RPMI7951 (cell line): ENCODE measurements around the gene SH3TC1. TPM values are rescaled to one million over a fixed set of nuclear protein-coding genes. Genes with fewer than 3 reads are reported as not detected.
A peak's percentile ranks its signal among the peaks of the same experiment; 100 is the strongest.

Experiments used
- DNase-seq: peaks from one replicate; pipeline ENCODE4 v3.0.0-alpha.2; 2012; ENCODE audit warnings: low read depth
- total RNA-seq: library from RNA; depleted of rRNA; stranded (reverse); fragments of >200 nt; shearing (Covaris generic); gene quantifications from 2 replicates; pipeline ENCODE4 v1.2.3, GENCODE V29; 2014; rRNA removed

The SH3TC1 gene
- 6.6 and 8.9 TPM in 2 replicates for total RNA-seq

GRCh38 chr4:8198906-8199593 is at the start of gene SH3TC1:
TSS of gene SH3TC1 (plus strand) at chr4:8199290. CDS start at chr4:8205195, 5,905 bp downstream.
- DNase-seq = peak; percentile 95

- no peak for DNase-seq
These were observed 49.4 kb upstream of the SH3TC1 start for GRCh38 chr4:8149664-8150063.

- no peak for DNase-seq
These were observed 48.7 kb upstream of the SH3TC1 start for GRCh38 chr4:8150152-8151090.

GRCh38 chr4:8151165-8151650 is 47.9 kb upstream of the SH3TC1 start:
- DNase-seq = no peak

GRCh38 chr4:8152090-8152864 is 46.8 kb upstream of the SH3TC1 start:
- DNase-seq = no peak

GRCh38 chr4:8152865-8153257 is 46.2 kb upstream of the SH3TC1 start:
- peak; percentile 14 for DNase-seq

- DNase-seq = no peak
These were observed 45.6 kb upstream of the SH3TC1 start for GRCh38 chr4:8153441-8153840.

- no peak for DNase-seq
These were observed 44.0 kb upstream of the SH3TC1 start for GRCh38 chr4:8155048-8155447.

GRCh38 chr4:8155660-8156421 is 43.2 kb upstream of the SH3TC1 start:
- DNase-seq = no peak

- DNase-seq = no peak
These were observed 42.5 kb upstream of the SH3TC1 start for GRCh38 chr4:8156617-8157016.

GRCh38 chr4:8157496-8157895 is 41.6 kb upstream of the SH3TC1 start:
- peak; percentile 14 for DNase-seq

GRCh38 chr4:8157944-8158709 is 41.0 kb upstream of the SH3TC1 start:
- no peak for DNase-seq

- DNase-seq = peak; percentile 93
These were observed 40.2 kb upstream of the SH3TC1 start, which contains the start of gene ABLIM2 for GRCh38 chr4:8158710-8159536. TSS of gene ABLIM2 (minus strand) at chr4:8158813. CDS start at chr4:8158689, 124 bp downstream.

- no peak for DNase-seq
These were observed 39.4 kb upstream of the SH3TC1 start for GRCh38 chr4:8159537-8160232.

- no peak for DNase-seq
These were observed 38.9 kb upstream of the SH3TC1 start for GRCh38 chr4:8160233-8160560.

- no peak for DNase-seq
These were observed 38.5 kb upstream of the SH3TC1 start for GRCh38 chr4:8160572-8160971.

- DNase-seq = no peak
These were observed 36.5 kb upstream of the SH3TC1 start for GRCh38 chr4:8162625-8163024.

GRCh38 chr4:8163026-8163425 is 36.1 kb upstream of the SH3TC1 start:
- no peak for DNase-seq
